GM06990 (cell line): ENCODE results near the gene BLOC1S4.
A peak's percentile ranks its signal among the peaks of the same experiment; 100 is the strongest.

Experiments used
- DNase-seq: peaks from one replicate; pipeline ENCODE4 v3.0.0-alpha.2; 2011; ENCODE audit not compliant: insufficient read length; ENCODE audit errors: extremely low read depth
- H3K27me3 ChIP-seq: replicated peaks from 2 replicates; pipeline ENCODE4 v1.6.0; 2011; ENCODE audit warnings: low read length; ENCODE audit not compliant: control insufficient read depth, insufficient read depth
- H3K36me3 ChIP-seq: 2 replicates; pipeline ENCODE4 v1.5.1; 2011; ENCODE audit warnings: low read length; ENCODE audit not compliant: control insufficient read depth, insufficient read depth
- H3K4me3 ChIP-seq: replicated peaks from 2 replicates; pipeline ENCODE4 v1.5.1; 2011; ENCODE audit warnings: low read depth, mild to moderate bottlenecking, control low read depth, low read length
- CTCF ChIP-seq: IDR thresholded peaks from 2 replicates; pipeline ENCODE4 v1.5.1; 2011; ENCODE audit warnings: low read length, control low read depth, mild to moderate bottlenecking, inconsistent platforms; ENCODE audit not compliant: insufficient read depth, poor library complexity, severe bottlenecking

Gene BLOC1S4

GRCh38 chr4:6701371-6701770 is 14.6 kb upstream of the BLOC1S4 start:
- no peak for DNase-seq
- no peak overlapping the region for H3K4me3 ChIP-seq
- H3K36me3 ChIP-seq = no peaks in the 10 kb centered on the region; the same call in 1 of the 2 replicates
- TF ChIP-seq CTCF = peak; percentile 35
- H3K27me3 ChIP-seq = no peaks in the 10 kb centered on the region

DNA sequence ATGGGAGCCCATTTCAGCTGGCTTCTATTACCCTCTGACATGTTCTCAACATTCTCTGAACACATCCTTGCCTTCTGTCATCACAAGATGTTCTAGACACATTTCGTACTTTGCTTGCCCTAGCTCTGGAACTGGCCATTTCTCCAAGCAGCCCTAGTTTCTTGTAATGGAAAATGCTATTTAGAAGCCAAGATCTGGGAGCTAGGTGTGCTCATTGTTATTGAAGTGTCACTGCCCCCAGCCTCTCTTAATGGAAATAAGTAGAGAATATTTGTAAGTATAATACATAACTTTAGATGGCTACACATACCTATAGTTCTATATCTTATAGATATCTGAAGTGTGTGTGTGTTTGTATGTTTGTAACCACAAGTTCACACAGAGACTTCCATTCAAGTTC is 13.2 kb upstream of the BLOC1S4 start:
- Histone ChIP-seq H3K4me3 (no peak overlapping the region), H3K36me3 (no peaks in the 10 kb centered on the region; the same call in 1 of the 2 replicates), H3K27me3 (no peaks in the 10 kb centered on the region)
- TF ChIP-seq CTCF = no peak
- DNase-seq = no peak

GRCh38 chr4:6703786-6704185 is 12.2 kb upstream of the BLOC1S4 start:
- no peaks in the 10 kb centered on the region; the same call in 1 of the 2 replicates for H3K36me3 ChIP-seq
- no peak for TF ChIP-seq CTCF
- H3K4me3 ChIP-seq = no peak overlapping the region
- no peak for DNase-seq
- no peaks in the 10 kb centered on the region for H3K27me3 ChIP-seq

GRCh38 chr4:6705646-6706045 is 10.3 kb upstream of the BLOC1S4 start:
- no peak for TF ChIP-seq CTCF
- no peak overlapping the region for H3K4me3 ChIP-seq
- no peaks in the 10 kb centered on the region for H3K27me3 ChIP-seq
- no peaks in the 10 kb centered on the region for H3K36me3 ChIP-seq
- DNase-seq = no peak

GRCh38 chr4:6706173-6706572 is 9.8 kb upstream of the BLOC1S4 start:
- no peak for DNase-seq
- Histone ChIP-seq H3K4me3 (no peak overlapping the region), H3K36me3 (no peaks in the 10 kb centered on the region), H3K27me3 (no peaks in the 10 kb centered on the region)
- no peak for TF ChIP-seq CTCF

GRCh38 chr4:6709230-6710114 is 6.5 kb upstream of the BLOC1S4 start, which contains the start of gene MRFAP1L1:
MRFAP1L1 (minus strand) TSS chr4:6709865; CDS start chr4:6709629, 236 bp downstream.
- peak within 1 kb of the TSS; percentile 87 for H3K4me3 ChIP-seq
- DNase-seq = peak; percentile 94
- no peaks in the 10 kb centered on the region for H3K27me3 ChIP-seq
- TF ChIP-seq CTCF = no peak
- no peaks in the 10 kb centered on the region for H3K36me3 ChIP-seq
